ENCODE data around the gene GGT6. TPM values are rescaled to one million over a fixed set of nuclear protein-coding genes. Genes with fewer than 3 reads are reported as not detected.

The GGT6 gene
- total RNA-seq, 1 experiment from 2014 or later, result 3.7 TPM

GRCh38 chr17:4509401-4509800 is 51.0 kb downstream of the GGT6 start:
- peaks cover 10% of the 10 kb centered on the region; the same call in 1 of the 2 replicates for H3K36me3 ChIP-seq (ENCODE audit: low read depth)
- CTCF ChIA-PET, result interaction anchor here (1.2 kb wide), 1 partner anchor 88 kb away, joined by 3 read pairs; no protein-coding TSS in a partner anchor
- intact Hi-C loops (cut with micrococcal nuclease; ENCODE audit: unreplicated experiment), result no loop called here

DNA sequence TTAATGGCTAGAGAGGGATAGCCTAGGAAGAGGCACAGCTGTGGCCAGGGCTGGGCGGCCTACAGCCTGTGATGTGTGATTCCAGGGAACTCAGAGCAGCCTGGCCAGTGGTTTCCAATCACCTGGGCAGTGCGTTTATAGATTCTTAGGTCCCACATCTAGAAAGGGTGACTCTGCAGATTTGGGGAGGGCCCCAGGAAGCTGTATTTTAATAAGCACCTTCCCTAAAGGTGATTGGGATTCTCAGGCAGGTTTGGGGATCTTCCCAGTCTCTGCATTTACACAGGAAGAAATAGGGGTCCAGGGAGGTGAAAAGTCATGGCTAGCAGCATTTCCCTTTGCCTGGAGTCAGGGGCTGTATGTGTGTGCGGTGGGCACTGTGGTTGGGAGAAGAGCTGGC is 52.2 kb downstream of the GGT6 start:
- DNase-seq, result no peak
- Histone ChIP-seq H3K36me3 (ENCODE audit: low read depth) (peaks cover 10% of the 10 kb centered on the region; the same call in 1 of the 2 replicates), H3K27ac (no peak overlapping the region), H3K4me2 (no peak overlapping the region), H3K4me1 (replicated peaks; ENCODE audit: insufficient read depth) (peaks cover 68% of the 10 kb centered on the region), H3F3A (ENCODE audit: insufficient read depth, low read depth) (peaks cover 74% of the 10 kb centered on the region), H3K9me2 (ENCODE audit: insufficient read depth) (no peaks in the 10 kb centered on the region), H4K20me1 (ENCODE audit: insufficient read depth) (peaks cover 13% of the 10 kb centered on the region), H3K79me2 (ENCODE audit: low read depth) (peaks cover 94% of the 10 kb centered on the region), H3K27me3 (ENCODE audit: insufficient read depth, low read depth) (no peaks in the 10 kb centered on the region), H3K9me3 (ENCODE audit: insufficient read depth, low read depth) (no peaks in the 10 kb centered on the region), H2AFZ (no peak overlapping the region), H3K4me3 (no peak overlapping the region)
- intact Hi-C loops (cut with micrococcal nuclease; ENCODE audit: unreplicated experiment), result no loop called here
- POLR2A ChIA-PET (ENCODE audit: unreplicated experiment), result no interaction called here
- TF ChIP-seq CTCF (conservative IDR thresholded peaks at IDR 0.05), result no peak
- no peak for TF ChIP-seq EZH2 (IDR thresholded peaks at IDR 0.05; ENCODE audit: low read depth)
- CTCF ChIA-PET, result no interaction called here
- no TSS peak for BruUV-seq (replicated peaks)

More at GRCh38 chr17:4509401-4509800, 51.0 kb downstream of the GGT6 start:
- H3K9me2 ChIP-seq (ENCODE audit: insufficient read depth), result no peaks in the 10 kb centered on the region
- no peaks in the 10 kb centered on the region for H3K27me3 ChIP-seq (ENCODE audit: insufficient read depth, low read depth)
- no peak for DNase-seq
- peaks cover 7% of the 10 kb centered on the region for H4K20me1 ChIP-seq (ENCODE audit: insufficient read depth)
- H3F3A ChIP-seq (ENCODE audit: insufficient read depth, low read depth), result peaks cover 71% of the 10 kb centered on the region
- no peak overlapping the region for H3K4me2 ChIP-seq
- H2AFZ ChIP-seq, result no peak overlapping the region
- no peak overlapping the region for H3K4me3 ChIP-seq
- H3K79me2 ChIP-seq (ENCODE audit: low read depth), result peaks cover 87% of the 10 kb centered on the region
- no peak for TF ChIP-seq CTCF (conservative IDR thresholded peaks at IDR 0.05)
- no peak for TF ChIP-seq EZH2 (IDR thresholded peaks at IDR 0.05; ENCODE audit: low read depth)
- POLR2A ChIA-PET (ENCODE audit: unreplicated experiment), result interaction anchor here (0.6 kb wide), 2 partner anchors 11 to 59 kb away, joined by 3 to 9 read pairs; partner anchors contain the start of gene SPNS2
- H3K4me1 ChIP-seq (replicated peaks; ENCODE audit: insufficient read depth), result peaks cover 66% of the 10 kb centered on the region
- no TSS peak for BruUV-seq (replicated peaks)
- no peak overlapping the region for H3K27ac ChIP-seq
- H3K9me3 ChIP-seq (ENCODE audit: insufficient read depth, low read depth), result no peaks in the 10 kb centered on the region

- POLR2A ChIA-PET (ENCODE audit: unreplicated experiment), result interaction anchor here (0.6 kb wide), 1 partner anchor 202 kb away, joined by 4 read pairs; no protein-coding TSS in a partner anchor
Measured at GRCh38 chr17:4507361-4508111, 52.8 kb downstream of the GGT6 start.

More at GRCh38 chr17:4507361-4508111, 52.8 kb downstream of the GGT6 start:
- peaks cover 13% of the 10 kb centered on the region for H4K20me1 ChIP-seq (ENCODE audit: insufficient read depth)
- H3K9me2 ChIP-seq (ENCODE audit: insufficient read depth), result no peaks in the 10 kb centered on the region
- no TSS peak for BruUV-seq (replicated peaks)
- H3K4me3 ChIP-seq, result no peak overlapping the region
- DNase-seq, result no peak
- peaks cover 72% of the 10 kb centered on the region for H3F3A ChIP-seq (ENCODE audit: insufficient read depth, low read depth)
- H3K4me2 ChIP-seq, result no peak overlapping the region
- H2AFZ ChIP-seq, result no peak overlapping the region
- H3K36me3 ChIP-seq (ENCODE audit: low read depth), result peaks cover 10% of the 10 kb centered on the region; the same call in 1 of the 2 replicates
- no peak for TF ChIP-seq EZH2 (IDR thresholded peaks at IDR 0.05; ENCODE audit: low read depth)
- TF ChIP-seq CTCF (conservative IDR thresholded peaks at IDR 0.05), result no peak
- H3K27ac ChIP-seq, result no peak overlapping the region
- intact Hi-C loops (cut with micrococcal nuclease; ENCODE audit: unreplicated experiment), result no loop called here
- H3K4me1 ChIP-seq (replicated peaks; ENCODE audit: insufficient read depth), result peaks cover 68% of the 10 kb centered on the region
- CTCF ChIA-PET, result no interaction called here
- peaks cover 100% of the 10 kb centered on the region for H3K79me2 ChIP-seq (ENCODE audit: low read depth)
- no peaks in the 10 kb centered on the region for H3K27me3 ChIP-seq (ENCODE audit: insufficient read depth, low read depth)
- H3K9me3 ChIP-seq (ENCODE audit: insufficient read depth, low read depth), result no peaks in the 10 kb centered on the region

Other genes starting within 250 kb of the GGT6 start
- gene UBE2G1, start 193.9 kb downstream of the GGT6 start, total RNA-seq (2021), result 104 and 111 TPM in 2 replicates
- gene SPNS3, start 126.6 kb downstream of the GGT6 start, total RNA-seq (2021), result 14.8 and 15.9 TPM in 2 replicates
- gene SPNS2, start 61.7 kb downstream of the GGT6 start, total RNA-seq (2021), result 25.7 and 33.8 TPM in 2 replicates
- 76.3 and 89.1 TPM in 2 replicates for gene MYBBP1A, start 5.2 kb downstream of the GGT6 start, total RNA-seq (2021)
- gene SMTNL2, start 24.0 kb upstream of the GGT6 start, total RNA-seq (2021), result not detected in 2 replicates
- gene ALOX15, start 81.1 kb upstream of the GGT6 start, total RNA-seq (2021), result 1.8 and 2.8 TPM in 2 replicates
- gene PELP1, start 143.6 kb upstream of the GGT6 start, total RNA-seq (2021), result 99.6 and 106 TPM in 2 replicates
- gene ARRB2, start 150.1 kb upstream of the GGT6 start, total RNA-seq (2021), result 79.7 and 110 TPM in 2 replicates
- gene MED11, start 170.9 kb upstream of the GGT6 start, total RNA-seq (2021), result 19.6 and 19.7 TPM in 2 replicates
- 2.3 and 5.4 TPM in 2 replicates for gene ZMYND15, start 179.3 kb upstream of the GGT6 start, total RNA-seq (2021)
- gene CXCL16, start 179.4 kb upstream of the GGT6 start, total RNA-seq (2021), result 52.4 and 60.2 TPM in 2 replicates
- not detected in 2 replicates for gene TM4SF5, start 211.3 kb upstream of the GGT6 start, total RNA-seq (2021)
- gene VMO1, start 225.8 kb upstream of the GGT6 start, total RNA-seq (2021), result 3.6 and 4.1 TPM in 2 replicates
- gene GLTPD2, start 228.4 kb upstream of the GGT6 start, total RNA-seq (2021), result not detected in 2 replicates
- 214 and 326 TPM in 2 replicates for gene PSMB6, start 235.6 kb upstream of the GGT6 start, total RNA-seq (2021)
- gene PLD2, start 246.6 kb upstream of the GGT6 start, total RNA-seq (2021), result 95.5 and 116 TPM in 2 replicates